ENCODE data around the gene TMEFF1. TPM values are rescaled to one million over a fixed set of nuclear protein-coding genes. Genes with fewer than 3 reads are reported as not detected.

Gene TMEFF1
- total RNA-seq, 6 experiments from 2014 or later = 0.09 to 0.24 TPM; not detected in 4

DNA sequence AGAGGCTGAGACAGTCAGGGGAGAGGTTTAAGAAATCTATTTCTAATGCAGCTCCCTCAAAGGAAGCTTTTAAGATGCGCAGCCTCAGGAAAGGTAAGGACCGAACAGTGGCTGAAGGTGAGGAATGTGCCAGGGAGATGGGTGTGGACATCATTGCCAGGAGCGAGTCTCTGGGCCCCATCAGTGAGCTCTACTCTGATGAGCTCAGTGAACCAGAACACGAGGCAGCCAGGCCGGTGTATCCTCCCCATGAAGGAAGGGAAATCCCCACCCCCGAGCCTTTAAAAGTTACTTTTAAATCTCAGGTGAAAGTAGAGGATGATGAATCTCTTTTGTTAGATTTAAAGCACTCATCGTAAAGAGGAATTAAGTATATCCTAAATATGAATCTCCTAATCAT, 113.1 kb downstream of the TMEFF1 start:
- Histone ChIP-seq H3K27me3 (no peaks in the 10 kb centered on the region), H3K4me1 (no peaks in the 10 kb centered on the region), H3K27ac (no peak overlapping the region), H3K36me3 (no peaks in the 10 kb centered on the region), H3K9me3 (no peaks in the 10 kb centered on the region), H3K4me3 (no peak overlapping the region)
- intact Hi-C loops (cut with DNase I) = no loop called here
- 90% methylated on average over 7 of the region's 7 CpGs for WGBS (ENCODE audit: insufficient coverage, low coverage, low lambda C conversion rate, missing lambda C conversion rate)
- no peak for DNase-seq
- ATAC-seq = no peak
- no peak for TF ChIP-seq POLR2A (IDR thresholded peaks at IDR 0.05)
- TF ChIP-seq, protein P1, sequence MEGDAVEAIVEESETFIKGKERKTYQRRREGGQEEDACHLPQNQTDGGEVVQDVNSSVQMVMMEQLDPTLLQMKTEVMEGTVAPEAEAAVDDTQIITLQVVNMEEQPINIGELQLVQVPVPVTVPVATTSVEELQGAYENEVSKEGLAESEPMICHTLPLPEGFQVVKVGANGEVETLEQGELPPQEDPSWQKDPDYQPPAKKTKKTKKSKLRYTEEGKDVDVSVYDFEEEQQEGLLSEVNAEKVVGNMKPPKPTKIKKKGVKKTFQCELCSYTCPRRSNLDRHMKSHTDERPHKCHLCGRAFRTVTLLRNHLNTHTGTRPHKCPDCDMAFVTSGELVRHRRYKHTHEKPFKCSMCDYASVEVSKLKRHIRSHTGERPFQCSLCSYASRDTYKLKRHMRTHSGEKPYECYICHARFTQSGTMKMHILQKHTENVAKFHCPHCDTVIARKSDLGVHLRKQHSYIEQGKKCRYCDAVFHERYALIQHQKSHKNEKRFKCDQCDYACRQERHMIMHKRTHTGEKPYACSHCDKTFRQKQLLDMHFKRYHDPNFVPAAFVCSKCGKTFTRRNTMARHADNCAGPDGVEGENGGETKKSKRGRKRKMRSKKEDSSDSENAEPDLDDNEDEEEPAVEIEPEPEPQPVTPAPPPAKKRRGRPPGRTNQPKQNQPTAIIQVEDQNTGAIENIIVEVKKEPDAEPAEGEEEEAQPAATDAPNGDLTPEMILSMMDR (IDR thresholded peaks at IDR 0.05) = no peak

DNA sequence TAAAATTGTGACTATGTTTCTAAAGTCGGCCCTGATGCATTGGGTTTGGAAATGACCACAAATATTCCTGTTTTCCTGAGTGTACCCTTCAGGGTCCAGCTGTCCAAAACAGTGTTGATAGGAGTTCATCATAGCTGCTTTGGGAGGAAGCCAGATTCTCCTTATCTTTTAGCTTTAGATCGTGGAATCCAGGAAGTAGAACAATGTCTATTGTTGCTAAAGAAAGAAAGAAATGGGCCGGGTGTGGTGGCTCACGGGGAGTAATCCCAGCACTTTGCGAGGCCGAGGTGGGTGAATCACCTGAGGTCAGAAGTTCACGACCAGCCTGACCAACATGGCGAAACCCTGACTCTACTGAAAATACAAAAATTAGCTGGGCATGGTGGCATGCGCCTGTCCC, 114.4 kb downstream of the TMEFF1 start:
- DNase-seq (no peak), ATAC-seq (no peak)
- Histone ChIP-seq H3K36me3 (no peaks in the 10 kb centered on the region), H3K27ac (no peak overlapping the region), H3K4me1 (no peaks in the 10 kb centered on the region), H3K4me3 (no peak overlapping the region), H3K27me3 (no peaks in the 10 kb centered on the region), H3K9me3 (no peaks in the 10 kb centered on the region)
- intact Hi-C loops (cut with DNase I) = no loop called here
- TF ChIP-seq, protein P1 (IDR thresholded peaks at IDR 0.05) = no peak
- TF ChIP-seq POLR2A (IDR thresholded peaks at IDR 0.05) = no peak
- 72% methylated on average over 9 of the region's 9 CpGs for WGBS (ENCODE audit: insufficient coverage, low coverage, low lambda C conversion rate, missing lambda C conversion rate)

DNA sequence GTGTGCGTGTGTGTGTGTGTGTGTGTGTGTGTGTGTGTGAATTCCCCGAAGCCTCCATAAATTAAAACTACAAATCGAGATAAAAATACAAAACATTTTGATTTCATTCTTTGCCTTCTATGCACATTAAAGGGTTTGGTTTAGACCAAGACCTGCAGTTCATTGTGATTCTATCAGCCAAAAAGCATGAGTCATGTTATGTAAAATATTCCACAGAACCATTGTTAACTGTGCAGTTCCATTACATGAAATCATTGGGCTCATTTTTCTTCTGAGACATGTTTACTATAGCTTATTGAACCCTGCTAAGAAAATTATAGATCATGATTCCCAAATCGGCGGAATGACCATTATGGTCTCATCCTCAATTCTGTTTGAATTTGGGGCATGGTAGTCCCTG, 116.6 kb downstream of the TMEFF1 start:
- TF ChIP-seq, protein P1 (IDR thresholded peaks at IDR 0.05) = no peak
- no peak for TF ChIP-seq POLR2A (IDR thresholded peaks at IDR 0.05)
- no peak overlapping the region for H3K27ac ChIP-seq
- ATAC-seq = no peak
- intact Hi-C loops (cut with DNase I) = no loop called here
- no peak for DNase-seq
- no peaks in the 10 kb centered on the region for H3K9me3 ChIP-seq
- 86% methylated on average over 5 of the region's 5 CpGs for WGBS (ENCODE audit: insufficient coverage, low coverage, low lambda C conversion rate, missing lambda C conversion rate)
- no peaks in the 10 kb centered on the region for H3K27me3 ChIP-seq
- no peak overlapping the region for H3K4me3 ChIP-seq
- H3K36me3 ChIP-seq = no peaks in the 10 kb centered on the region
- no peaks in the 10 kb centered on the region for H3K4me1 ChIP-seq

DNA sequence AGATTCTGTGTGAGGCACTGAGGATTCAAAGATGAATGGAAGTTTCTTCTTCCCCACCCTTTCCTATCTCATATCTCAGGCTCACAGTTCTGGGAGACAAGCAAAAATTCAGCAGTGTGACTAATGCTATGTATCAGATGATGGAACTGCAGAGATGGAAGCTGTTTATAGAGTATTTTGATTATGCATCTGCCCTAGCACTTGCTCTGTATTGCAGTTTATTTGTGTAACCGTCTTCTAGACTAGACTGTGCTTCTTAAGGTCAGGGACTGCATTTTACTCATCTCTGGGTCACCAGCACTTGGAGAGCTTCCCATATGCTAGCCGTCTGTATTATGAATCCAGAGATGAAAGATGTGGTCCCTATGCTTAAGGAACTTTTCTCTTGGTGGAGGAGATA, 117.5 kb downstream of the TMEFF1 start:
- Histone ChIP-seq H3K4me1 (no peaks in the 10 kb centered on the region), H3K27me3 (no peaks in the 10 kb centered on the region), H3K36me3 (no peaks in the 10 kb centered on the region), H3K27ac (no peak overlapping the region), H3K4me3 (no peak overlapping the region), H3K9me3 (no peaks in the 10 kb centered on the region)
- DNase-seq (no peak), ATAC-seq (no peak)
- intact Hi-C loops (cut with DNase I) = no loop called here
- 50% methylated on average over 2 of the region's 2 CpGs for WGBS (ENCODE audit: insufficient coverage, low coverage, low lambda C conversion rate, missing lambda C conversion rate)
- TF ChIP-seq, protein P1 (IDR thresholded peaks at IDR 0.05) = no peak
- no peak for TF ChIP-seq POLR2A (IDR thresholded peaks at IDR 0.05)

DNA sequence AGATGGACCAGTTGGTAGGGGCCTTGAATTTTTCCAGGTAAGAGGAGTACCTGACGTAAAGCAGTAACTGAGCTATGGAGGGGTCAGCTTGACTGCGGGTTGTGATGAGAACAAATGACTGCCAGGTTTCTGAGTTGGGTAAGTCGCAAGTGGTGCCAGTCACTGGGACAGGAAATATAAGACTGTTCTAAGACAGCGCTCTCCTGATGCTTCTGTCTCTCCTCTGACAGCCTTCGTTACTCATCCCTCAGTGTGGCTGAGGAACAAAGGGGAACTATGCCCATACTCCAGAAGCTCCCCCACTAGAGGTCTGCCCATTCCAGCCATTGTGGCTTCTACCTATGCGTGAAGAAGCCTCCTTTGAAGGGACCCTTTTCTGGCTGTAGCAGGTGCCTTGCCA, 118.2 kb downstream of the TMEFF1 start:
- no peaks in the 10 kb centered on the region for H3K36me3 ChIP-seq
- no peak for DNase-seq
- WGBS (ENCODE audit: insufficient coverage, low coverage, low lambda C conversion rate, missing lambda C conversion rate) = 89% methylated on average over 4 of the region's 6 CpGs
- H3K4me3 ChIP-seq = no peak overlapping the region
- H3K9me3 ChIP-seq = no peaks in the 10 kb centered on the region
- intact Hi-C loops (cut with DNase I) = no loop called here
- no peak for ATAC-seq
- H3K27ac ChIP-seq = no peak overlapping the region
- H3K27me3 ChIP-seq = no peaks in the 10 kb centered on the region
- H3K4me1 ChIP-seq = no peaks in the 10 kb centered on the region
- TF ChIP-seq POLR2A (IDR thresholded peaks at IDR 0.05) = no peak
- TF ChIP-seq, protein P1 (IDR thresholded peaks at IDR 0.05) = no peak

All from right lobe of liver (tissue), 6 donors.